D341Med (cell line): ENCODE data around the gene ADAMTSL1.

Experiments used
- DNase-seq: peaks from one replicate; pipeline ENCODE4 v3.0.0; 2012; ENCODE audit warnings: low spot score

Gene ADAMTSL1

DNA sequence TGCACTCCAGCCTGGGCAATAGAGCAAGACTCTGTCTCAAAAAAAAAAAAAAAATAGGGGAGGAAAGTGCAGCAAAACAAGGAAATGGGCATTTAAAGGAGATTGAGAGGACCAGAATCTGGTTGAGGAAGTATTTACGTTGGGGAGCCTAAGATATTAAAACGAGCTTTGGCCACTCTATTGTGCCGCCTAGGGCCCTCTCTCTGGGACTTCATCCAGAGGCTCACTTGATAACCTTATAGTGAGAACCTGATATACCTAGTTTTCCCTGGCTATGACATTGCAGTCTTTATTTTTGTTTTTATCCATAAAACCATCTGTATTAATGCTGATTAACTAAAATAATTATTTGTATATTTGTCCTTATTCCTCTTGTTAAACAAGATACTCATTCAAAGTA lies 345.5 kb downstream of the ADAMTSL1 start:
- no peak for DNase-seq

DNA sequence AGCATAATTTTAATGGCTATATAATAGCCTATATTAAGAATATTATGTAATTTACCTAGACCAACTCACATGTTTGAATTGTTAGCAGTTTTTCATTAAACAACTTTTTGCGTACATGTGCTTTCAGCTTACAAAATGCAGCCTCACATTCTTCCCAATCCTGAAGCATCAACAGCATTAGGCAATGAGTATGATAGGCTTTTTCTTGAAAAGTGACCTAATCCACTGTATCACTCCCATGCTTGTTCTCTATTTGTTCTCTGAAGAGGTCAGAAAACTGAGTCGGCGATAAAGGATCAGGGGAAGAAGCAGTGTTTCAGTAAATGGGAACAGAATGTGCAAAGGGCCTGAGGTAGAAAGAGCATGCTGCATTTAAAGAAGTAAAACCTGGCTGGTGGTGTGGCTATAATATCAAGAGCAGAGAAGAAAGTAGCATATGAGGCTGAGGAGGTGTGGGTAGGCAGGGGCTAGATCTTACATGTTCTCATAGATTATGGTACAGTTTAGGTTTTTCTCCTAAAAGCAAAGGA lies 346.7 kb downstream of the ADAMTSL1 start:
- no peak for DNase-seq

DNA sequence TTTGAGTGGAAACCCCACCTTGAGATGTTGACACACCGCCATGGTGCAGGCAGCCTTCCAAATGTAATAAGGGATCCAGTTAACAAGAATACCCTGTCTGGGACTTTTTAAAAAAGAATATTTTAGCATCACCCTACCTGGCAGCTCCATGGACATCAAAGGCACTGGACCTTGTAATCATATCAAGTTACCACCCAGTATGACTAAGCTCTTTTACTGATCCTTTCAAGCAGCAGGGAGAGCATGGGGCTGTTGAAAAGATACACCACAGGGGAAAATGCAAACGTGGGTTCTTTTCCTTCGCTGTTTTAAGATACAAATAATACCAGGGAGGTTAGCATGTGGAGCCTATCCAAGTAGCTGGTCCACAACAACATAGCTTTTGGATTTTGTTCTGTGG lies 347.8 kb downstream of the ADAMTSL1 start:
- DNase-seq, result no peak

DNA sequence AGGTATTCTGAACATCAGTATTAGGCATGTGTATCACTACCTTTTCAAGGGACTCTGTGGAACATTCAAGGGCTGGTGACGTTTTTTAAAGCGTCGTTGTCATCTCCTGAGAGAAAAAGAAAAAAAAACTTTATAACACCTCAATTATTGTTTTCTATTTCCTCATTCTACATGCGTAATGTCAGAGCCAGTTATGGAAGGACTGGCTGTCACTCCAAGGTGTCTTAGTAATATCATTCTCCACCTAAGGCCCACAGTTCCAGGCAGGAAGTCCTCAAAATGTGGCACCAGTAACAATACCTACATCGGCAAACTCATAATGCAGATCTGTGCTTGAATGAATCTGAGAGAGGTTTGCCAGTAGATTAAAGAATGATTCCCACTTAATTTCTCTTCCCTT lies 348.9 kb downstream of the ADAMTSL1 start:
- DNase-seq, result no peak

DNA sequence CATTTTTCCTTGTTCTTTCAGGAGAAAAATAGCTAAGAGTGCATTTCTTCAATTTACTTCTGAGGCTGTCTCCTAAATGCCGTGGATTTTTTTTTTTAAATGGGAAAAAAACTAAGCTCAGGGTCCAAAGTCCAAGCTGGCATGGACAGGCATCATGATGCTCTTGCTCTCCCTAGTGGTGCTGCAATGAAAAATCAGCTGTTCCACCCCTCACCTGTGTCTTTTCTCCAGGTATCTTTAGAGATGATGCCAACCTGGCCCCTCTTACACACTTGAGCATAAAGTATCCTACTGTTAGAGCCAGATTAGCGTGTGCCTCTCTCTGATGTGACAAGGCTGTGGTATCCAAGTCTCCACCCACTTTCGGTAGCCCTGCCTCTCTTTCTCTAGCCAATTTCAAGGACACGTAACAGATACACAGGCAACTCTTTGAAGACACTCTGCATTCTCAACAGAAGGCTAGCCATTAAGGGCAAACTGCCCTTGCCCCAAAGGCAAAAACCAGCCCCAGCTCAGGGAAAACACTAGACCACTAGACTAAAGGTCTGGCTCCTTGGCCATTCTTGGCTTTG lies 350.2 kb downstream of the ADAMTSL1 start:
- peak; percentile 37 for DNase-seq

DNA sequence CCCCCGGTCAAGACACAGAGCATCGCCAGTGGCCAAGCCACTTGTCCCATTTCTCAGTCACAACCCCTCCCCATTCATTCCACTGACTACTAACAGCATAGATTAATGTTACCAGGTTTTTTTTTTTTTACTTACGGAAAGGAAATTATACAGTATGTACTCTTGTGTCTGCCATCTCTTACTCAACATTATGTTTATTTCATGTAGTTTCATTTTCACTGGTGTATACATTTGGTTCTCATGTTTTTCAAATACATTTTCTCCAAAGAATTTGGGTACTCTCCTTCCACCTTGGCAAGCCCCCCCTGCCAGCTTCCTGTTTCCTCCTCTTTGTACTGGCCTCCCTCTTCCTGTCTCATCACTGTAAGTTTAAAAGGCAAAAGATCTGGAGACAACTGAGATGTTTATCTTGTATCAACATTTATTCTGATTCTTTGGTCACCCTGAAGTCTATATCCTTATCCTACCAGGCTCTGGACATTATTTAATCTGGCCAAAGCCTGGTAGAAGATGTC lies 351.8 kb downstream of the ADAMTSL1 start:
- no peak for DNase-seq

DNA sequence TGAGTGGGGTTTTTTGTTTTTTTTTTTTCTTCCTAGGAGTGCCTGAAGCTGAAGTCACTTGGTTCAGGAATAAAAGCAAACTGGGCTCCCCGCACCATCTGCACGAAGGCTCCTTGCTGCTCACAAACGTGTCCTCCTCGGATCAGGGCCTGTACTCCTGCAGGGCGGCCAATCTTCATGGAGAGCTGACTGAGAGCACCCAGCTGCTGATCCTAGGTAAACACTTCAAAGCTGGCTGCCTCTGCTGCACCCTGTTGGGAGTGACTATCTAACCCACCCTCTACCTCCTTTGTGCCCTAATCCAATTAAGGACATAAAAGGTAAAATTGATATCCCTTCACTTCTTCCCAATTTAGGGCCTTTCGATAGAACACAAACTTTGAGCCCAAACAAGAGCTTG lies 352.3 kb downstream of the ADAMTSL1 start:
- peak; percentile 33 for DNase-seq

DNA sequence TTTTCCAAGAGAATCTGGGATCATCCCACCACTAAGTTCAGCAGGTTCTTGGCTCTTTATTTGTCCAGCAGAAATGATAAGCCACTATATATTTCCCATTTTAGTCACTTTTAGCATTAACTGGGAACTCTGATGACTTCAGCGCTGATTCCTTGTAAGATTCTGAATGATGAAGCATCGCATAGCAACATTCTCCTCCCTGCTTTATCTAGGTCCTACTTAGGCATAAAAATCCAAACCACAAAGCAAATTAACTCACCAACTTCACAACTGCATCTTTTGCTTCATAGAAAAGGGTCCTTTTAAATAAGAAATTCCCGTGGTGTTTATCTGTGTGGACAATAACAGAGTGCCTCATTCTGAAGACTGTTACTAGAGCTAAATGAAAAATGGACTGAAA lies 355.1 kb downstream of the ADAMTSL1 start:
- no peak for DNase-seq

DNA sequence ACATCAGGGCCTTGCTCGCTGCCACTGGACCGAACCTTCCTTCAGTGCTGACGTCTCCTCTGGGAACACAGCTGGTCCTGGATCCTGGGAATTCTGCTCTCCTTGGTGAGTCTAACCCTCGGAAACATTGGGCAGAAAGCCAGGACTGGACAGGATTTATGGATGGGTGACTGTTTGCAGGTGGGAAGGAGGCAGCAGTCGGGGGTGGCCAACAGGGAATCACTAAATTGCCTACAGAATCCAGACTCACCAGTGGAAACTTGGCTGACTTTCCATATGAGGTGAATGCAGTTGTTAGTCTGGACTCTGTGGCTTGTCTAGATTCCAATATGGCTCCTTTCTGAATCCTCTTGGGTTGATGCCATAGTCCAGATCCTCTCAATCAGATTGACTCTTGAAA lies 355.9 kb downstream of the ADAMTSL1 start:
- no peak for DNase-seq

DNA sequence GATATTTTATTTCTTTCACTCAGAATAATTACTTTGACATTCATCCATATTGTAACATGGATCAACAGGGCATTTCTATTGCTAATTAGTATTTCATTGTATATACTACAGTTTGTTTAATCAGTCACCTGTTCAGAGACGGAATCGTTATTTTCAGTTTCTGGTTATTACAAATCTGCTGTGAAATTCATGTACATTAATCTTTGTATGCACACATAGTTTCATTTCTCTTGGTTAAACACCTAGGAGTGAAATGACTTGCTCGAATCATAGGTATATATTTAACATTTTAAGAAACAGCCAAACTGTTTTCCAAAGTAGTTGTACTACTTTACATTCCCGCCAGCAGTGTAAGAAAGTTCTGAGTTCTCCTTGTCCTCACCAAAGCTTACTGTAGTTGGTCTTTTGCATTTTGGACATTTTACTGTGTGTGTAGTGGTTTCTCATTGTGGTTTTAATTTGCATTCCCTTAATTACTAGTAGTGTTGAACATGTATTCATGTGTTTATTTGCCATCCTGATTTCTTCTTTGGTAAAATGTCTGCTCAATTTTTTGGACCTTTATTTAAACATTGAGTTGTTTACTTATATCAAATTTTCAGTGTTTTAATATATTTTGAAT lies 360.9 kb downstream of the ADAMTSL1 start:
- DNase-seq, result no peak

DNA sequence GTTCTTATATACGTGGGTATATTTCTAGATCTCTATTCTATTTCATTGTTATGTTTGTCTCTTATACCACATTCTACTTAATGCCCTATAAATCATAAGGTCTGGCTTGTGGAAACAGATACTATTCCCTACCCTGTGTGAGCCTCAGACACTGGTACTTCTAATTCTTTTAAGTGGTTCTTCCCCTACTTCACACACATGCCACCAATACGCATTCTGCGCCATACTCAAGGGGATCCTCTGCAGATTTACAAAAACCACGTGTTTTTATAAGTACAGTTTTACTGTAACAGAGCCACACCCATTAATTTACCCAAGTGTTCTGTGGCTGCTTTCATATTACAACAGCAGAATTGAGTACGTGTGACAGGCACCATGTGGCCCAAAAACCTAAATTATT lies 363.4 kb downstream of the ADAMTSL1 start:
- DNase-seq, result no peak

DNA sequence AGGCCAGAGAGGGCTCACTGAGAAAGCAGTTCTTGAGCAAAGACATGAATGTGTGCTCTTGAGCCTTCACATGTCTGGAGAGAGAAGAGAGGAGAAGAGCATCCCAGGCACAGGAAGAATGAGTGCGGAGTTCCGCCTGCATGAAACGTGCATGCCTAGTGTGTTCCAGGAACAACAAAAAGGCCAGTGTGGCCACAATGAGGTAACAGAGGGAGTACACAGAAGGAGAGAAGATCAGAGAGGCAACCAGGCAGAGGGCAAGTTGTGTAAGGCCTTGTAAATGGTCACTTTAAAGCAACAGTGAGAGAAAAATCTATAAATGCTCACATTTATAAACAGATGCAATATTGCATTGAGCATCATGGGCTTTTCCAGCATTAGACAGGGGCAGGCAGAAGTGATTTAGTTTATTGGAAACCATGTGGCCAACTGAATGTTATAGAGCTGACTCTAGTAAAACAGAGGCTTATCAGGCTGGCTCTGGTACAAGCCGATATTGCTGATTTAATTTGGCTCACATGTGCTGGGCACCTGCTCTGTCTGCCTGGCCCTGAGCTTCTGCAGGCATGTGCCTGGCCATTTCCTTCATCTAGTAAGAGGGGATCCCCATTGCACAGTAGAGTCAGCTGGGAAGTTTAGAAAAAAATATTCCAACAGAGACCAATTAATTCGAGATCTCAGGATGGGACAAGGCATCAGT lies 373.8 kb downstream of the ADAMTSL1 start:
- DNase-seq, result no peak

DNA sequence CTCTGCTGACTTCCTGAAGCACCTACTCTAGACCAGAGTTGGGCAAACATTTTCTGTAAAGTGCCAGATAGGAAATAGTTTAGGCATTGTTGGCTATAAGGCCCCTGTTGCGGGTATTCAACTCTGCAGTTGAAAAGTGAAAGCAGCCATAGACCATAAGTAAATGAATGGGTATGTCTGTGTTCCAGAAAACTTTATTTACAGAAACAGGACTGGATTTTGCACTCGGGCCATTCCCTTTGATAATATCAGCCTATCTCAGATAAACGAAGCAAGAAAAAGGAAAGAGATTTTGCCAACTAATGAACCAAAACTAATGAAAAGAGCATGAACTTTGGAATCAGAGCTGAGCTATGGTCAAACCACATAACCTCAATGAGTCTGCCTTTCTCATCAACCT lies 374.7 kb downstream of the ADAMTSL1 start:
- DNase-seq, result no peak

DNA sequence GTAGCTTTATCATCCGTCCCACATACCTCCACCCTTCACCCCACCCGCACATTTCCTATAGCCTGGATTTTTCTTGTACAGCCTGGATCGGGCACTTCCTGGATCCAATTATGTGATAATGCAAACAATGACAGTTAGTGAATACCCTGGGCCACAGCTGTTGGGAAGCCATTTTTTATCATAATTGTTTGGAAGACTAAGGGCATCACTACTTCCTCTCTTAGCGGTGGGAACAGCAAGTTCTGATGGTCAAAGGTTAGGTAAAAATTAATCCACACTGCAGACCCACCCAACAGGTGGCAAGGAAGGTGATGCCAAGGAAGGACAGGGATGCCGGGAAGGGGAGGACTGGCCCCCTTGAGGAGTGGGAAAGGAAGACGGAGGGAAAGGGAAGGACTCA lies 375.3 kb downstream of the ADAMTSL1 start:
- DNase-seq, result no peak

DNA sequence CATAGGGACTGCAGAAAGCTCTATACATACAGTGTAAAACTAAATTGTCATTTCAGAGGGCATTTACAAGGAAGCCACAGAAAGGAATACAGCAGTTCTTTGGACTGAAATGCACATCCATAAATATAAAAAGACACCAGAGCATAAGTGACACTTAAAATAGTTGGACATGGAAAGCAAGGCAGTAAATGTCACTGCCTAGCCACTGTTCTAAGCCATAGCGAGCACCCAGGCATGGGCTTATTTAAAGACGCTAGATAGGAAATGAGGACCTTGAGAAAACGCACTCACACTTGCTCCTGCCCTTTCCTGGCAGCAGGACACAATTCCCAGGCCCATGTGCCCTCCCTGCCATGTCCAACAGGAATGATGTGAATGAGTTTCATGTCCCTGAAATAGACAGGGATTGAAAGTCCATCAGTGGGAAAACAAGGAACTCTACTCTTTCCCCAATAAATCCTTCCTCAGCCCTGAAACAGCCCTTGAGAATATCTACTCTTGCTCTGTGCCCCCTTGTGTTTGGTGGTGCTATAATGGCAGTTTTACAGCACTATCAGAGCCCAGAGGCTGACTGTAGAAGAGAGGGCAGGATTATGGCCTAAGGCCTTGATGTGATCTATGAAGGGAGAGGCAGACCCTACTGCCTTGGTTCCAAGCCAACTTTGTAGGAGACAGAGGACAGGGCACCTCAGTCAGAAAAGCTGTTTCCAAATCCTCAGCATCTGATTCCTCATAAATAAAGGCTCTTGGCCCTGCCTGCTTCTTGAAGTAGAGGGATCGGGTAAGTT lies 376.1 kb downstream of the ADAMTSL1 start:
- no peak for DNase-seq

DNA sequence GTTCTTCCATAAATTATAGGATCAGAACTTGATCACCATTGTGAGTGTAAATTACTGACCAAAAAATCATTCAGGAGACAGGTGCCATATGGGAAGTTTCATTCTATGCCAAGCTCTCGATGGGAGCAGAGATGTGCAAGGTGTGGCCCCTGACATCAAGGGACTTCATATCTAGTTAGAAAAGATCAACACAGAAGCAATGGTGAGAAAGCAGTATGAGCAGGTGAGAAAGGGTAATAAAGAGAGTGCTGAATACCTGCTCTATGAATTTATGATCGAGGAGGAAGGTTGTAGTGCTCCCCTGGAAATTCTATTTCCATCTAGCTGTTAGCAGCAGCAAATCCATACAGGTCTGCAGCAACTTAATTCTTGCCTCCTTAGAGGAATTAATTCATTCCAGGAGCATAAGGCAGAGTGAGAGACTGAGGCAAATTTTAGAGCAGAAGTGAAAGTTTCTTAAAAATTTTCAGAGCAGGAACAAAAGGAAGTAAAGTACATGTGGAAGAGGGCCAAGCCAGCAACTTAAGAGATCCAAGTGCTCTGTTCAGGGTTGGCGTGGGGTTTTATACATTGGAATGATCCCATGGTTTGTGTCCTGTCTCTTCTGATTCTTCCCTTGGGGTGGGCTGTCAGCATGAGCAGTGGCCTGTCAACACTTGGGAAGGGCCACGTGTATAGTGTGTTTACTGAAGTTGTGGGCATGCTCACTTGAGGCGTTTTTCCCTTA lies 377.3 kb downstream of the ADAMTSL1 start:
- DNase-seq, result no peak

DNA sequence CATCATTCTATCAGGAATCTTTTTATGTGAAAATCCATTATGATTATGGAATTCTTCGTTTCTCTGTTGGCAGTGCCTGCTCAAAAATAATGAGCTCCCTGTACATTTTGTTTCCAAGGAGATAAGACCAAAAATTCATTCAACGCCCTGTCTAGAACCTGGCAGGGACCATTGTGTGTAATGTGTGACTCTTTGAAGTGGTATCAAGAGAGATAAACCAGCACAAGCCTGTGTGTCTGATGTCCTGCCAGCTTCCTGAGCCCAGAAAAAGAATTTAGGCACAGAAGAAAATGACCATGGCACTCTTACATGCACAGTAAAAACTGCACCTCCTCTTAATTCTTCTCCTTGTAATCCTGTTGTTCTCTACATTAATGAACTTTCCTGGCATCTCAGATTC lies 381.7 kb downstream of the ADAMTSL1 start:
- no peak for DNase-seq

DNA sequence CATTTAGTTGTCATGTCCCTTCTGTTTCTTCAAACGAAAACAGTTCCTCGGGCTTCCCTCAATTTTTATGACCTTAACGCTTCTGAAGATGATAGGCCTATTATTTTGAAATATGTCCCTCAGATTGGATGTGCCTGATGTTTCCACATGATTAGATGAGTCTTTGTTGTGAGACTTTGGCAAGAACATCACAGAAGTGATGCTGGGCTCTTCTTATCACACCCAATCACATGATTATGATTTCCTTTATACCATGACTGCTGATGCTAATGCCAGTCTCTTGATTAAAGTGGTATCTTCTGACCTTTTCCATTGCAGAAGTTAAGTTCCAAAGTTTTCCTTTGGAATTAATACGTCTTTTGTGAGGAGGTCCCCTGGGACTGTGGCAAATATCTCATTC lies 383.4 kb downstream of the ADAMTSL1 start:
- no peak for DNase-seq

DNA sequence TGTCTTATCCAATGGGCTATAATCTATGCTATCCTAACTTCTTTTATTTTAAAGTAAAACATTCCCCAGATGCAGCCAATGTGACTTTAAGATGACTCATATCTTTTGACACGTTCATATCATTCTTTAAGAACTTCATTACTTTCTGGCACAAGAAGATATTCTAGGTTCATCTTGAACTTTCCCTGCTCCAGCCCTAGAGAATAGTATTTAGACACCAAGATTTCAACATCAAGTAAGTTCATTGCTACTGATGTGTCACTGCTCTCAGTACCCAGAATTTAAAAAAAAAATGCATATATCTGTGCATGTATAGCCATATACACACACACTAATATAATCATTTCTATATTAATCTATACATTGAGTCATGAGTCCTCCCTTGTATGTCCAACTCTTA lies 383.8 kb downstream of the ADAMTSL1 start:
- DNase-seq, result no peak

DNA sequence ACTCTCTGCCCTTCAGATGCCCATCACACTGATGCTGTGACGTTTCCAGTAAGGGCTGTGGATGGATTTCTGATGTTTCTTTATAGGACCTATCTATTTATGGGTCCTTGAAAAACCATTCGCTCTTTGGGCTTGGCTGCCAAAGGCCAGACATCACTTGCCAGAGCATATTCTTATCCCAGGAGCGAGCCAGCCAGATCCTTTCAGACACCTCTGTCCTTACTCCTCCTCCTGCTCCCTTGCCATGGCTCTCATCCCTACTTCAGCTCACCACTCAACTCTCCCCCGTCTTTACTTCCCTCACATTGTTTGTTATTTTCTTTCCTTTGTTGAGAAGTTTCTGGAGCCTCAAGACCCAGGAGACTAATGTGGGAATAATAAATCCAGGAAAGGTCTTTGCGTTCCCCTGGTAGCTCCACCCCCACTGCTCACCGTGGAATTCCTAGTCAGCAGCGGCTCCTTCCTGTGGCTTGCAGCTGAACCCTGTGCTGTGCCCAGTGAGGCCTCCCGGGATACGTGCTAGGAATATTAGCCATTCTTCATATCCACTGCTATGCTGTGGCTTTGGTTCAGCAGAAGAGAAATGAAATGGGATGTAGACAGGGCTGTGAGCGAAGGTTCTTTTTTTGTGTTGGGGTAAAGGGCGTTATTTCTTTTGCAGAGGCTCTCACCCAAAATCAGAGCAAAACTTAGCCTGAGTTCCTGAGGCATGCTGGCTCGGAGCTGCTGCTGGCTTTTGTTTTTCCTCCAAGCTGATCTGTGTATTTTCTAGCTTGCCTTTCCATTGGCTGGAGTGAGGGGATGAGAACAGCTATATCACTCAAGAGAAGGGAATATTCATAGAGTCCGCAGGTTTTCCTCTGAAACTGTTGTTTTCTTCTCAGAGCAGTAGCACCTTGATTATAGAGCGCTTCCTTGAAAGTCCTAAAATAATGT lies 387.9 kb downstream of the ADAMTSL1 start:
- DNase-seq, result no peak

DNA sequence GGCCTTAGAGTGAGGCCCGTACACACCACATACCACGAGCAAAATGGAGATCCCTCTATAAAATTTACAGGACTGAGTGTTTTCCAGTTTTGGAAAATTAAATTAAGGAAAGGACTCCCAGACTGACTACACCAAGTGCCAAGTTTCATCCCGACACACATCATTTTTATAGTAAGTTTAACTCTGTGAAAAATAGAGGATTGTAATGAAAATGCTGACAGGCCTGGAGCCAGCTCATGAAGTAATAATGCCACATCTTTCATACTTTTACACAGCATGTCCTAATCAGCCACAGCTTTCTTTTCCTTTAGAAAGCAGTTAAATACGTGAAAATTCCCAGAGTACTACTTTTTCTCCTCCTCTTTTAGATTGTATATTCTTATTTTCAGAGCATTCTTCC lies 389.8 kb downstream of the ADAMTSL1 start:
- no peak for DNase-seq
